Urothelium cell line (cell line): ENCODE results near the gene KLK14.

Source experiments
- DNase-seq: peaks from one replicate; pipeline ENCODE4 v3.0.0; 2011; ENCODE audit warnings: low spot score, mixed read lengths
- FAIRE-seq: peaks from 2 replicates; lab custom pipeline; 2011; peaks lifted over from hg19 to GRCh38; lab: Jason Lieb, UNC

The KLK14 gene

GRCh38 chr19:51055866-51056265, 26.8 kb downstream of the KLK14 start:
- DNase-seq (no peak), FAIRE-seq (no peak)

DNA sequence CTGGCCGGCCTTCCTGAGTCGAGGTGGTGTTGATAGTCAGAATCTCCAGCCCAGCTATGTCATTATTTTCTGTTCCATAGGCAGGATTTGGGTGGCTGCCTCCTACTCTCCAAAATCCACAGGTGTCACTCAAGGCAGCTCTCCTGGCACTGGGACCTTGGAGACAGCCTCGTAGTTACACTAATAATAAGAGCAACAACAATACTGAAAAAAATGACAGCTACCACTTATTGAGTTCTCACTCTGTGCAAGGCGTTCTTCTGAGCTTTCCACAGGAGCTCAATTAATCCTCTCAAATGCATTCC, 35.7 kb downstream of the KLK14 start:
- no peak for FAIRE-seq
- DNase-seq: no peak

DNA sequence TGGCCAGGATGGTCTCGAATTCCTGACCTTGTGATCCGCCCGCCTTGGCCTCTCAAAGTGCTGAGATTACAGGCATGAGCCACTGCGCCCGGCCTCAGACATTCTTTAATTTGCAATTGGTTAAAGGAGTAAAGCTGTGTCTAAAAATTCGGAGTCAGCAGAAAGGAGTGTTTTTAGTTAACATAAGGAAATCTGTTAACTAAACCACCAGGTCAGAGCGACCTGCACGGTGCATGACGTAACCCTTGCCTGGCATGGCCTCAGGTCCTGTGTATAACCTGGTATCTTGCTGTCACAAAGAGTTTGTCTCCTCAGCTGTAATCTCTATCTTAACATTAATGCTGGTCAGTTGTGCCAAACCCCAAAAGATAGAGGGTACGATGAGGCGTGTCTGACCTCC, 38.4 kb downstream of the KLK14 start:
- FAIRE-seq (no peak), DNase-seq (no peak)

DNA sequence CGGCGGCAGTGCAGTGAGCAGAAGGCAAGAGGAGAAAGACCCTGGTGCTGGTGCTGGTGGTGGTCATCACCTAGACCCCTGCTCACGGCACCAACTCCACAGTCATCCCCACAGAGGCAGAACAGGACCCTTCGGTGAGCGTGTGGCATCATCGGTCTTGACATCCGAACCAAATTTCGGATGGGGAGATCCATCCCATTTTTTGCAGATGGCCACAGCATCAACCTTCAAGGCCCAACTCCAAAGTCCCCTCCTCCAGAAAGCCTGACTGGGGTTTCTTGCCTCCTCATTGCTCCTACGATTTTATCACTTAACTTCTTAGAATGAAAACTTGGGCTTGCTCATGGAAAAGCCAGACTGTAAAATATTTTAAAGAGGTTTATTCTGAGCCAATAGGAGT, 39.2 kb downstream of the KLK14 start:
- FAIRE-seq (no peak), DNase-seq (no peak)

GRCh38 chr19:51040151-51040550, 42.5 kb downstream of the KLK14 start:
- FAIRE-seq: no peak
- no peak for DNase-seq

GRCh38 chr19:51036519-51036918, 46.2 kb downstream of the KLK14 start:
- no peak for FAIRE-seq
- DNase-seq: no peak

DNA sequence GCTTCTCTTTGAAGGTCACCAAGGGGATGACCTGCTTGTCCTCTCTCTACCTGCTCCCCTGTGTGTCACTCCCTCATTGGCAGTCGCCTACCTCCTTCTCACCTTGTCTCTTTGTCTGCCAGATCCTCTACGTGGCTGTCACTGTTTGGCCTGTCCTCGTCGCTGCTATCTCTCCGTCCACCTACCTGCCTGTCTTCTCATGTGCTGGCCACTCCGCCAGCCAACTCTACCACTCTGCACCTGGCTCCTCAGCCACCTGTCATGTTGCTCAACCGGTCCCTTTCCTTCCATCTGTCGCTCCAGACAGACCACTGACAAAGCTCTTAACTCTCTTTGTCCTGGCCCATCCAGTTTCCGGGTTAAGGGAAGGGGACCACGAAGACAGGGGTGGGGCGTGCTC, 48.0 kb downstream of the KLK14 start, which contains the start of gene KLK12:
Gene KLK12 (minus strand): TSS at position 299 of the 400 bp plus-strand sequence. CDS start 381 bp downstream, outside the sequence.
- DNase-seq: no peak
- no peak for FAIRE-seq

DNA sequence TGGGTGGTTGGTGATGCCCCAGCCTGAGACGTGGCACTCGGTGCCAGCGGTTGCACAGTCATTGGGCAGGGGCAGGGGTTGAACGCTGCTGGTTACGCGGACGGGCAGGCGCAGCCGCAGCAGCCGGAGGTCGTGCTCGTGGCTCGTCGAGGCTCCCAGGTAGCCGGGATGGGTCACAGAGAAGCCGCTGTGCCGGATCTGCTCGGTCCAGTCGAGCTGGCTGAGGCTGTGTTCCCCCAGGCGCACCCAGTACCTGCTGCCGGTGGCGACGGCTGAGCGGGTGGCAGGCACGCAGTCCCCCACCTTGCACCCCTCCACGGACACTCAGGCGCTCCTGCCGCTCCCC, 50.8 kb downstream of the KLK14 start:
- no peak for DNase-seq

GRCh38 chr19:51031220-51031879, 51.3 kb downstream of the KLK14 start:
- DNase-seq (no peak), FAIRE-seq (no peak)

More for the DNA sequence above, 50.8 kb downstream of the KLK14 start:
- FAIRE-seq: no peak

GRCh38 chr19:51030631-51031030, 52.1 kb downstream of the KLK14 start:
- FAIRE-seq (peak; percentile 71), DNase-seq (peak; percentile 26)

GRCh38 chr19:51029718-51030117, 53.0 kb downstream of the KLK14 start:
- no peak for DNase-seq
- no peak for FAIRE-seq
